H9 (cell line): ENCODE results near the gene LSG1. TPM values are rescaled to one million over a fixed set of nuclear protein-coding genes. Genes with fewer than 3 reads are reported as not detected.

Experiments
- DNase-seq: peaks from one replicate; pipeline ENCODE4 v3.0.0-alpha.2; 2017
- H2AFZ ChIP-seq: one replicate; pipeline ENCODE4 v1.6.1; 2013; ENCODE audit warnings: mild to moderate bottlenecking, low read length, control low read depth, moderate library complexity
- H2AK5ac ChIP-seq: 2 replicates; pipeline ENCODE4 v1.6.1; 2013; ENCODE audit warnings: low read length, control low read depth, mixed read lengths; ENCODE audit not compliant: insufficient read length
- H2BK120ac ChIP-seq: one replicate; pipeline ENCODE4 v1.6.1; 2013; ENCODE audit warnings: low read depth, mild to moderate bottlenecking, low read length, control low read depth, inconsistent platforms; ENCODE audit not compliant: poor library complexity, severe bottlenecking
- H2BK12ac ChIP-seq: 2 replicates; pipeline ENCODE4 v1.6.1; 2013; ENCODE audit warnings: low read length, control low read depth, mixed read lengths, low read depth; ENCODE audit not compliant: insufficient read length
- H2BK15ac ChIP-seq: 2 replicates; pipeline ENCODE4 v1.6.1; 2013; ENCODE audit warnings: low read depth, low read length, control low read depth
- H2BK20ac ChIP-seq: one replicate; pipeline ENCODE4 v1.6.1; 2013; ENCODE audit warnings: low read depth, mild to moderate bottlenecking, low read length, control low read depth, inconsistent platforms; ENCODE audit not compliant: poor library complexity, severe bottlenecking
- H2BK5ac ChIP-seq: 2 replicates; pipeline ENCODE4 v1.6.1; 2013; ENCODE audit warnings: low read length, control low read depth, mixed read lengths; ENCODE audit not compliant: insufficient read length
- H3K14ac ChIP-seq: 2 replicates; pipeline ENCODE4 v1.6.1; 2013; ENCODE audit warnings: low read length, control low read depth; ENCODE audit not compliant: insufficient read depth
- H3K18ac ChIP-seq: 2 replicates; pipeline ENCODE4 v1.6.1; 2013; ENCODE audit warnings: low read depth, mild to moderate bottlenecking, mixed read lengths, low read length, control low read depth; ENCODE audit not compliant: insufficient read length
- H3K23ac ChIP-seq: 2 replicates; pipeline ENCODE4 v1.6.1; 2013; ENCODE audit warnings: low read length, control low read depth, mixed read lengths, low read depth; ENCODE audit not compliant: insufficient read length
- H3K23me2 ChIP-seq: 2 replicates; pipeline ENCODE4 v1.6.1; 2013; ENCODE audit warnings: low read depth, mild to moderate bottlenecking, mixed read lengths, low read length, control low read depth; ENCODE audit not compliant: insufficient read length, poor library complexity, severe bottlenecking
- H3K27ac ChIP-seq: 2 replicates; pipeline ENCODE4 v1.5.1; 2013; ENCODE audit warnings: low read length, control low read depth, mixed read lengths, low read depth; ENCODE audit not compliant: insufficient read length
- H3K27me3 ChIP-seq: 2 replicates; pipeline ENCODE4 v1.6.1; 2013; ENCODE audit warnings: low read length, control low read depth, inconsistent platforms; ENCODE audit not compliant: insufficient read depth
- H3K4ac ChIP-seq: 2 replicates; pipeline ENCODE4 v1.6.1; 2013; ENCODE audit warnings: low read depth, mild to moderate bottlenecking, control low read depth, inconsistent platforms, low read length, moderate library complexity
- H3K4me1 ChIP-seq: 2 replicates; pipeline ENCODE4 v1.6.1; 2013; ENCODE audit warnings: low read length, control low read depth, inconsistent platforms; ENCODE audit not compliant: insufficient read depth
- H3K4me2 ChIP-seq: 2 replicates; pipeline ENCODE4 v1.6.1; 2013; ENCODE audit warnings: low read length, control low read depth, mixed read lengths; ENCODE audit not compliant: insufficient read length, insufficient read depth
- H3K56ac ChIP-seq: 2 replicates; pipeline ENCODE4 v1.6.1; 2013; ENCODE audit warnings: low read depth, mild to moderate bottlenecking, mixed read lengths, low read length, control low read depth; ENCODE audit not compliant: insufficient read length
- H3K79me1 ChIP-seq: 2 replicates; pipeline ENCODE4 v1.6.1; 2013; ENCODE audit warnings: low read depth, mild to moderate bottlenecking, moderate library complexity, low read length, control low read depth, inconsistent platforms; ENCODE audit not compliant: insufficient read depth, poor library complexity, severe bottlenecking
- H3K79me2 ChIP-seq: 2 replicates; pipeline ENCODE4 v1.6.1; 2013; ENCODE audit warnings: low read length, control low read depth, inconsistent platforms; ENCODE audit not compliant: insufficient read depth
- H3K9ac ChIP-seq: 2 replicates; pipeline ENCODE4 v1.6.1; 2013; ENCODE audit warnings: low read length, control low read depth, mixed read lengths; ENCODE audit not compliant: insufficient read length; ENCODE audit errors: extremely low read depth
- H3K9me3 ChIP-seq: one replicate; pipeline ENCODE4 v1.6.1; 2013; ENCODE audit warnings: low read depth, low read length, inconsistent platforms; ENCODE audit not compliant: control insufficient read depth
- H3T11ph ChIP-seq: one replicate; pipeline ENCODE4 v1.6.1; 2013; ENCODE audit warnings: mild to moderate bottlenecking, low read length, control low read depth, inconsistent platforms
- H4K20me1 ChIP-seq: one replicate; pipeline ENCODE4 v1.6.1; 2013; ENCODE audit not compliant: control insufficient read depth, insufficient read length, insufficient read depth
- H4K5ac ChIP-seq: 2 replicates; pipeline ENCODE4 v1.6.1; 2013; ENCODE audit warnings: low read depth, mild to moderate bottlenecking, mixed read lengths, low read length, control low read depth; ENCODE audit not compliant: insufficient read length
- H4K8ac ChIP-seq: replicated peaks from 2 replicates; pipeline ENCODE4 v1.6.1; 2013; ENCODE audit warnings: low read length, control low read depth, mixed read lengths, low read depth; ENCODE audit not compliant: insufficient read length
- H4K91ac ChIP-seq: 2 replicates; pipeline ENCODE4 v1.6.1; 2013; ENCODE audit warnings: low read depth, mild to moderate bottlenecking, moderate library complexity, mixed read lengths, low read length, control low read depth; ENCODE audit not compliant: insufficient read length
- H3K27ac Mint-ChIP-seq, 3 experiments: 2 replicates in 2 of 3; 3 replicates in 1 of 3; pipeline ENCODE4 v1.8.0; 2020 to 2021; ENCODE audit warnings: mixed read lengths in 3 of 3, mild to moderate bottlenecking in 1 of 3, moderate library complexity in 1 of 3
- H3K27me3 Mint-ChIP-seq: 2 replicates; pipeline ENCODE4 v1.8.0; 2021; ENCODE audit warnings: low read depth, mild to moderate bottlenecking, moderate library complexity, mixed read lengths
- H3K36me3 Mint-ChIP-seq, 3 experiments: 2 replicates in 2 of 3; 3 replicates in 1 of 3; pipeline ENCODE4 v1.8.0; 2020 to 2021; ENCODE audit warnings: low read depth in 3 of 3, mixed read lengths in 3 of 3; ENCODE audit not compliant: insufficient read depth in 1 of 3
- H3K4me1 Mint-ChIP-seq, 2 experiments: 2 replicates each; pipeline ENCODE4 v1.8.0; 2020; ENCODE audit warnings: mixed read lengths in 2 of 2
- H3K4me3 Mint-ChIP-seq, 2 experiments: 2 replicates in 1 of 2; 3 replicates in 1 of 2; pipeline ENCODE4 v1.8.0; 2020 to 2021; ENCODE audit warnings: mild to moderate bottlenecking in 2 of 2, mixed read lengths in 2 of 2, moderate library complexity in 1 of 2
- H3K9me3 Mint-ChIP-seq, 2 experiments: 2 replicates in 1 of 2; 3 replicates in 1 of 2; pipeline ENCODE4 v1.8.0; 2020; ENCODE audit warnings: mild to moderate bottlenecking in 2 of 2, mixed read lengths in 2 of 2, moderate library complexity in 1 of 2
- WGBS: extraction: QIAGEN DNeasy Blood & Tissue Kit; methylation state at CpG from one replicate; pipeline ENCODE4 v1.1.7; 2013; ENCODE audit warnings: missing lambda C conversion rate, low lambda C conversion rate, mixed read lengths; ENCODE audit not compliant: insufficient read length; ENCODE audit errors: extremely low coverage; 5-methylcytosine and 5-hydroxymethylcytosine counted together
- total RNA-seq: library from RNA; stranded (reverse); gene quantifications from 2 replicates; pipeline ENCODE4 v1.2.1, GENCODE V29; 2021
- TF ChIP-seq, protein P1 (sequence below): fragments of 200-600 bp; sonication (generic); conservative IDR thresholded peaks from 3 replicates; pipeline ENCODE4 v1.8.0; 2021; ENCODE audit warnings: antibody characterized with exemption, mild to moderate bottlenecking

The LSG1 gene
- total RNA-seq, 1 experiment from 2014 or later: 63.3 TPM

DNA sequence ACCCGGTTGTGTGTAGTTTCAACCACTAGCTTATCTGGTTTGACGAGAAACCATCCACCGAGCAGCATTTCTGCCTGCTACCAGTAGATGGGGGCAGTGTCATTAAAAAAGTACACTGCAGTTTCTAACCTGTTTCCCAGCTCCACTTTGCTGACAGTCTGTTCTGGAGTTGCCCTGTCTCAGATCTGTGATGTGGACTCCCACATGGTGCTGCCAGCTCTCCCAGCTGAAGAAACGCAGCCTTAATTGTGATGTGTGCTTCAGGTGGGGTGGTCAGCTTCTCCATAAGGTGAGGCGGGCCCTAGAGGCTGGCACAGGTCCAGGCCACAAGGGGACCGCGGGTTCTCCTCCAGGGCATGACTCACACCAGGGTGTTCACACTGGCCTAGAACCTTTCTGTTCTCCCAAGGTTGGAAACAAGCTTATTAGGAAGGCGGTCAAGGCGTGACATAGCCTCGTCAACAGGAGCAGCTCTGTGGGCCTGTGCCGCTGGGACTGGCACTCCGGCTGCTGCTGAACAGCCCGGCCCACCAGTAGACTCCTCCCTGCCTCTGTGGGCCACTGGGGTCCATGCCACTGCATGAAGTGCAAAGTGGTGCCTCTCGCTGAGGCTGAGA lies 10.8 kb upstream of the LSG1 start:
- Histone ChIP-seq H4K91ac (no peak overlapping the region), H3K56ac (no peak overlapping the region), H3T11ph (no peak overlapping the region), H4K8ac (no peak overlapping the region), H2BK12ac (no peak overlapping the region), H2AK5ac (no peak overlapping the region), H3K23ac (no peak overlapping the region), H3K27ac (no peak overlapping the region), H3K4me1 (no peaks in the 10 kb centered on the region), H3K79me2 (no peaks in the 10 kb centered on the region), H2BK15ac (no peak overlapping the region), H3K9ac (no peak overlapping the region), H3K14ac (no peak overlapping the region), H2BK120ac (no peak overlapping the region), H3K23me2 (peaks cover 20% of the 10 kb centered on the region), H3K4ac (no peak overlapping the region), H3K18ac (no peak overlapping the region), H2BK20ac (no peak overlapping the region), H3K4me2 (no peak overlapping the region), H4K5ac (no peak overlapping the region), H2AFZ (no peak overlapping the region), H4K20me1 (no peaks in the 10 kb centered on the region), H3K9me3 (no peaks in the 10 kb centered on the region), H3K79me1 (no peaks in the 10 kb centered on the region), H2BK5ac (no peak overlapping the region), H3K27me3 (peaks cover 22% of the 10 kb centered on the region; the same call in 1 of the 2 replicates)
- H3K4me1 Mint-ChIP-seq: peaks cover 8 to 15% of the 10 kb centered on the region in 2 experiments
- TF ChIP-seq, protein P1, sequence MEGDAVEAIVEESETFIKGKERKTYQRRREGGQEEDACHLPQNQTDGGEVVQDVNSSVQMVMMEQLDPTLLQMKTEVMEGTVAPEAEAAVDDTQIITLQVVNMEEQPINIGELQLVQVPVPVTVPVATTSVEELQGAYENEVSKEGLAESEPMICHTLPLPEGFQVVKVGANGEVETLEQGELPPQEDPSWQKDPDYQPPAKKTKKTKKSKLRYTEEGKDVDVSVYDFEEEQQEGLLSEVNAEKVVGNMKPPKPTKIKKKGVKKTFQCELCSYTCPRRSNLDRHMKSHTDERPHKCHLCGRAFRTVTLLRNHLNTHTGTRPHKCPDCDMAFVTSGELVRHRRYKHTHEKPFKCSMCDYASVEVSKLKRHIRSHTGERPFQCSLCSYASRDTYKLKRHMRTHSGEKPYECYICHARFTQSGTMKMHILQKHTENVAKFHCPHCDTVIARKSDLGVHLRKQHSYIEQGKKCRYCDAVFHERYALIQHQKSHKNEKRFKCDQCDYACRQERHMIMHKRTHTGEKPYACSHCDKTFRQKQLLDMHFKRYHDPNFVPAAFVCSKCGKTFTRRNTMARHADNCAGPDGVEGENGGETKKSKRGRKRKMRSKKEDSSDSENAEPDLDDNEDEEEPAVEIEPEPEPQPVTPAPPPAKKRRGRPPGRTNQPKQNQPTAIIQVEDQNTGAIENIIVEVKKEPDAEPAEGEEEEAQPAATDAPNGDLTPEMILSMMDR: peak; percentile 93
- peaks cover 51% of the 10 kb centered on the region for H3K27me3 Mint-ChIP-seq
- no peak overlapping the region for H3K27ac Mint-ChIP-seq
- WGBS: no CpG with 5 or more reads among the region's 14 CpGs
- H3K9me3 Mint-ChIP-seq: no peaks in the 10 kb centered on the region; a peak in 1 of 5 replicates
- peak; percentile 81 for DNase-seq
- H3K4me3 Mint-ChIP-seq: no peak overlapping the region
- H3K36me3 Mint-ChIP-seq: no peaks in the 10 kb centered on the region
